Measurements from ENCODE around the gene RNF213. TPM values are rescaled to one million over a fixed set of nuclear protein-coding genes. Genes with fewer than 3 reads are reported as not detected.

The RNF213 gene
- total and polyA plus RNA-seq, 2 of the 8 experiments (the other 6 are each of a cell fraction or from before 2014, with no cell fraction given) = 33.8 to 62.8 TPM

DNA sequence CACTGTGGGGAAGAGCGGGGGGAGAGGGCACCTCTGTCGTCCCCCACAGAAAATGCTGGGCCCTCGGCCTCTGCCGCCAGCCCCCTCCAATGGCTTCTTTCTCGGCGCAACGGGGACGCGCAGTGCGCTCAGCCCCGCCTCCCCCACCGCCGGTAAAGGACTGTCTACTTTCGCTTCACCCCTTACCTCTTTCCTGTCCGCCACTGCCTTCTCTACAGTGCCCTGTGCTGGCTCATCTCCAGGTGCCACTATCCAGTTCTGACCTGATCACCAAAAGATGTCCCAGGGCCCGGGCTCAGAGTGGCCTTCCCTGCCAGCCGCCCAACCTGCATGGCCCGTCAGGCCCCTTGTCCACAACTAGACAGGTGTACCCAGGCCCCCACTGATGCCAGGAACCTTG is 161.6 kb downstream of the RNF213 start:
- H2BK20ac ChIP-seq (ENCODE audit: low read length) = no peak overlapping the region
- no peaks in the 10 kb centered on the region; a peak in 1 of 7 replicates for H3K27me3 ChIP-seq (replicated peaks in 1 of 4; ENCODE audit: control insufficient read depth in 3 of 4, extremely low read depth in 1 of 4, insufficient read depth in 3 of 4, low read length in 3 of 4)
- H3K9me3 ChIP-seq (ENCODE audit: insufficient read depth in 2 of 2, low read depth in 1 of 2, low read length in 1 of 2) = no peaks in the 10 kb centered on the region
- H3K79me1 ChIP-seq (ENCODE audit: low read depth, low read length) = no peaks in the 10 kb centered on the region; the same call in 1 of the 2 replicates
- no peak overlapping the region for H3K18ac ChIP-seq (ENCODE audit: extremely low read depth, low read length)
- no peak overlapping the region for H3K14ac ChIP-seq (ENCODE audit: insufficient read length)
- H2BK15ac ChIP-seq (ENCODE audit: low read length) = no peak overlapping the region
- TF ChIP-seq TBP (IDR thresholded peaks at IDR 0.05; ENCODE audit: low read depth, low read length) (no peak), MAFK (IDR thresholded peaks at IDR 0.05; ENCODE audit: low read depth, low read length) (no peak), JUN (IDR thresholded peaks at IDR 0.05; ENCODE audit: low read depth, low read length) (no peak), RFX5 (IDR thresholded peaks at IDR 0.05; ENCODE audit: borderline replicate concordance, low read depth, low read length) (no peak), SIN3A (conservative IDR thresholded peaks at IDR 0.05 in 1 of 2, IDR thresholded peaks at IDR 0.05 in 1 of 2; ENCODE audit: low read depth in 1 of 2, low read length in 2 of 2) (no peak), E2F6 (IDR thresholded peaks at IDR 0.05) (no peak)
- no peak overlapping the region for H2BK12ac ChIP-seq (ENCODE audit: low read depth, low read length)
- no peaks in the 10 kb centered on the region for H3K79me2 ChIP-seq (ENCODE audit: control insufficient read depth in 1 of 2, insufficient read depth in 2 of 2, low read length in 2 of 2)
- POLR2A ChIA-PET (ENCODE audit: partially characterized antibody) = no interaction called here
- DNase-seq (ENCODE audit: low read depth in 1 of 2, low spot score in 2 of 2) (peak in 1 of 2 experiments; percentile 45), FAIRE-seq (no peak)
- no peak overlapping the region for H3K23ac ChIP-seq (ENCODE audit: insufficient read length)
- H4K8ac ChIP-seq (ENCODE audit: extremely low read depth, insufficient read depth, low read length) = no peak overlapping the region
- H3K4me2 ChIP-seq (ENCODE audit: insufficient read depth in 1 of 2, low read depth in 2 of 2, low read length in 2 of 2) = no peak overlapping the region
- no peak overlapping the region for H3K4ac ChIP-seq (replicated peaks; ENCODE audit: insufficient read length, low read depth, low read length)
- no peak overlapping the region for H4K91ac ChIP-seq (replicated peaks; ENCODE audit: insufficient read length, low read length)
- H3K4me1 ChIP-seq (replicated peaks in 1 of 4; ENCODE audit: control insufficient read depth in 3 of 4, insufficient read depth in 4 of 4, low read length in 3 of 4) = peaks cover 0 to 2% (median under 1%) of the 10 kb centered on the region in 4 experiments; a peak in 2 of 7 replicates
- no peak overlapping the region for H2AK5ac ChIP-seq (ENCODE audit: low read depth, low read length)
- H3K9ac ChIP-seq (replicated peaks in 1 of 4; ENCODE audit: extremely low read depth in 1 of 4, low read depth in 3 of 4, low read length in 3 of 4) = no peak overlapping the region
- H2BK120ac ChIP-seq (replicated peaks; ENCODE audit: low read depth, low read length) = no peak overlapping the region
- H4K20me1 ChIP-seq (replicated peaks in 1 of 2; ENCODE audit: control insufficient read depth in 1 of 2, insufficient read depth in 2 of 2, low read length in 2 of 2) = peaks cover 7 to 13% of the 10 kb centered on the region in 2 experiments
- CTCF ChIA-PET (ENCODE audit: partially characterized antibody) = interaction anchor here (0.7 to 0.8 kb wide), 2 partner anchors 51 to 59 kb away, joined by 3 read pairs; no protein-coding TSS in a partner anchor
- H4K5ac ChIP-seq (ENCODE audit: insufficient read length, low read depth, low read length) = no peak overlapping the region
- H3K23me2 ChIP-seq (ENCODE audit: low read depth, low read length) = no peaks in the 10 kb centered on the region
- H2BK5ac ChIP-seq (ENCODE audit: low read depth, low read length) = no peak overlapping the region
- no peak overlapping the region for H2AFZ ChIP-seq (ENCODE audit: low read length)
- WGBS, 2 experiments (ENCODE audit: extremely low coverage in 1 of 2, insufficient coverage in 1 of 2, insufficient read length in 1 of 2, insufficient replicate concordance in 2 of 2, low coverage in 1 of 2, low lambda C conversion rate in 2 of 2, missing lambda C conversion rate in 1 of 2) = 94% methylated on average over 10 of the region's 18 CpGs; no CpG with 5 or more reads in 1 of the 2 experiments
- H3K56ac ChIP-seq (replicated peaks; ENCODE audit: insufficient read length, low read depth, low read length) = no peak overlapping the region
- H3K36me3 ChIP-seq (ENCODE audit: control insufficient read depth in 2 of 4, insufficient read depth in 4 of 4, low read length in 3 of 4) = peaks cover 0 to 3% (median 0%) of the 10 kb centered on the region in 4 experiments; a peak in 1 of 8 replicates
- no peak overlapping the region for H3K27ac ChIP-seq (ENCODE audit: low read depth, low read length)
- no peak overlapping the region for H3K4me3 ChIP-seq (ENCODE audit: extremely low read depth in 1 of 4, insufficient read depth in 2 of 4, low read depth in 3 of 4, low read length in 4 of 4)

All from H1 (cell line).